ENCODE measurements around the gene SPECC1. TPM values are rescaled to one million over a fixed set of nuclear protein-coding genes. Genes with fewer than 3 reads are reported as not detected.

Gene SPECC1
- total RNA-seq, 4 donors from 2014 or later, result 9.8 to 24.2 (median 11.7) TPM

DNA sequence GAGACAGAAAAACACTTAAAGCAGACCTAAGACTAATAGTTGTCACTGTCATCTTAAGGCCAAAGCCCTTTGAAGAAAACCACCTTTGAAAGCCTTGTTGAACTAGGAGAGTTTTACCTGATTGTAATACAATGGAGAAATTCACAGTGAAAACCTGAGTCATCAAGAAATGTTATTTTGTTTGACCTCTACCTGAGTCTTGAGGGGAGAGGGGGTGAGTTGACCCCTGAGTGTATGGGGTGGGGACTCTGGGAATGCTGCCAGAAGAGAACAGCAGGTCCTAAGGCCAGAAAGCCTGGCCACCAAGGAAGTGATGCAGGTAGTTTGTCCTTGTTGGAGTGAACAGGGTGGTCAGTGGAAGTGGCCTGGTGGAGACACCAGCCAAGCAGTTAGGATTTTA lies 204.3 kb downstream of the SPECC1 start:
- TF ChIP-seq, protein P1, sequence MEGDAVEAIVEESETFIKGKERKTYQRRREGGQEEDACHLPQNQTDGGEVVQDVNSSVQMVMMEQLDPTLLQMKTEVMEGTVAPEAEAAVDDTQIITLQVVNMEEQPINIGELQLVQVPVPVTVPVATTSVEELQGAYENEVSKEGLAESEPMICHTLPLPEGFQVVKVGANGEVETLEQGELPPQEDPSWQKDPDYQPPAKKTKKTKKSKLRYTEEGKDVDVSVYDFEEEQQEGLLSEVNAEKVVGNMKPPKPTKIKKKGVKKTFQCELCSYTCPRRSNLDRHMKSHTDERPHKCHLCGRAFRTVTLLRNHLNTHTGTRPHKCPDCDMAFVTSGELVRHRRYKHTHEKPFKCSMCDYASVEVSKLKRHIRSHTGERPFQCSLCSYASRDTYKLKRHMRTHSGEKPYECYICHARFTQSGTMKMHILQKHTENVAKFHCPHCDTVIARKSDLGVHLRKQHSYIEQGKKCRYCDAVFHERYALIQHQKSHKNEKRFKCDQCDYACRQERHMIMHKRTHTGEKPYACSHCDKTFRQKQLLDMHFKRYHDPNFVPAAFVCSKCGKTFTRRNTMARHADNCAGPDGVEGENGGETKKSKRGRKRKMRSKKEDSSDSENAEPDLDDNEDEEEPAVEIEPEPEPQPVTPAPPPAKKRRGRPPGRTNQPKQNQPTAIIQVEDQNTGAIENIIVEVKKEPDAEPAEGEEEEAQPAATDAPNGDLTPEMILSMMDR (IDR thresholded peaks at IDR 0.05), result no peak
- no peak for TF ChIP-seq POLR2A (IDR thresholded peaks at IDR 0.05)
- H3K4me3 ChIP-seq (ENCODE audit: low read depth, poor library complexity, severe bottlenecking), result no peak overlapping the region
- no peak for DNase-seq (ENCODE audit: low spot score in 2 of 2)
- intact Hi-C loops (cut with DNase I; ENCODE audit: low total_unique reads), result loop anchor here (10.0 kb wide), 1 partner anchor 79 kb away; no protein-coding TSS in a partner anchor

DNA sequence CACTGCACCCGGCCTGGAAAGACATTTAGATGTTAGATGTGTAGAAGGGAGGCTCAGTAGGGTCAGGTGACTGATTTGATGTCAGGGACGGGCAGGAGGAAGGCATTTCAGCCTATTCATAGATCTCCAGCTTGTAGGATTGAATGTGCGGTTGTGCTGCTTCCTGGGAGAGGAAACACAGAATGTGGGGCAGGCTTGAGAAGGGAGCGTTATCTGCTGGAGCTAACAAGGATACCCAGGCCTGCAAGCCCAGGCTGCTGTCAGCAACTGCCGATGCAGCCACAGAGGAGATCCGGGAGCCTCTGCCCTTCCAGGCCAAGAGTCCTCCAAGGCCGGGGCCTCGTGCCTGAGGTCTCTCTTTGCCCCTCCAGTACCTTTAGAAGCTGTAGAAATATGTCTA lies 205.6 kb downstream of the SPECC1 start:
- H3K4me3 ChIP-seq (ENCODE audit: low read depth, poor library complexity, severe bottlenecking), result no peak overlapping the region
- TF ChIP-seq POLR2A (IDR thresholded peaks at IDR 0.05), result no peak
- TF ChIP-seq, protein P1 (IDR thresholded peaks at IDR 0.05), result no peak
- DNase-seq (ENCODE audit: low spot score in 2 of 2), result no peak
- 81 to 82% methylated on average over 8 of the region's 8 CpGs for WGBS, 2 donors
- intact Hi-C loops (cut with DNase I; ENCODE audit: low total_unique reads), result loop anchor here (10.0 kb wide), 1 partner anchor 80 kb away; no protein-coding TSS in a partner anchor

DNA sequence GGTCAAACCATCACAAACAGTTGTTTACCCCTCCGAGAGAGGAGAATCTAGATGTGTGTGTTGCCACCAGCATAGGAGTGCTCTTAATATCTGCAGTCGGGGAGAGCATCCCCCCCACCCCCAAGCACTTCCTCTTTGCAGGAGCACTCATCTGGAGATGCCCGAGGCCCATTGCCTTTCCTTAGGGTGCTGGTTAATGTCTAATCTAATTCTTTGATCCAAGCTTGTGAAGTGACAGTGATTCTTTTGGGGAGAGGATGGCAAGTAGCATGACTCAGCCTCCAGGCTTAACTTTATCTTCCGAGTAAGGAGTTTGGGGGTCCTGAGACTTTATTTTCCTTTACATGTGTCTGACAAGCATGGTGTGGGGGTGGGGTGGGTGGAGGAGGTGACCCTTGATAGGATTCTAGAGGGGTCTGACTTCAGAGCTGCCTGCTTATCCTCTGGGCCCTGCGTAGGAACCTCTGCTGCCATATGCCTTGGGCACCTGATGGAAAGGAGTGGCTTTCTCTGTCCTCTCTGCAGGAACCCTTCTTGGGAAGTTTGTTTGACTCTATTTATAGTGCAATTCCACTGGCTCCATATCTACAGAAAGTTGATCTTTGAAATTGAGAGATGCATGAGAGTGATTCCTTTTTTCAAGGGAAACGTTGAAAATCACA lies 207.1 kb downstream of the SPECC1 start:
- WGBS, 2 donors, result 78% methylated on average over 6 of the region's 6 CpGs
- no peak for DNase-seq (ENCODE audit: low spot score in 2 of 2)
- H3K4me3 ChIP-seq (ENCODE audit: low read depth, poor library complexity, severe bottlenecking), result no peak overlapping the region
- TF ChIP-seq, protein P1 (IDR thresholded peaks at IDR 0.05), result no peak
- TF ChIP-seq POLR2A (IDR thresholded peaks at IDR 0.05), result no peak
- intact Hi-C loops (cut with DNase I; ENCODE audit: low total_unique reads), result loop anchor here (10.0 kb wide), 1 partner anchor 81 kb away; no protein-coding TSS in a partner anchor

DNA sequence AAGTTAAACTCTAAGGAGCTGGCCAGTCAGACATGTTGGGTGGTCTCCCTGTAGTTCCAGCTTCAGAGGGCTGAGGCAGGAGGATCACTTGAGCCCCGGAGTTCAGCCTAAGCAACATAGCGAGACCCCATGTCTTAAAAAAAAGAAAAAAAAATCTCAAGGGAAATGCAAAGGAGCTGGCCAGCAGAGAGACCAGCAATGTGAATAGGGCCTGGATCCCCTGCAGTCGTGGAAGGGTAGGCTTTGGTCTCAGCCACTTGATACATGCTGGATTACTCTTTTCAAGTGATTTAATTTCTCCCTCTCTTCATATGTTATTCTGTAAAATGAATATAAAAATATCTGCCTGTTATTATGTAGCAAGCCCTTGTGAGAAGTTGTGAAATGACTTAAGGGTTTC lies 207.7 kb downstream of the SPECC1 start:
- no peak overlapping the region for H3K4me3 ChIP-seq (ENCODE audit: low read depth, poor library complexity, severe bottlenecking)
- intact Hi-C loops (cut with DNase I; ENCODE audit: low total_unique reads), result loop anchor here (10.0 kb wide), 1 partner anchor 82 kb away; no protein-coding TSS in a partner anchor
- WGBS, 2 donors, result 77 to 80% methylated on average over 3 of the region's 3 CpGs
- DNase-seq (ENCODE audit: low spot score in 2 of 2), result no peak
- no peak for TF ChIP-seq POLR2A (IDR thresholded peaks at IDR 0.05)
- TF ChIP-seq, protein P1 (IDR thresholded peaks at IDR 0.05), result no peak

DNA sequence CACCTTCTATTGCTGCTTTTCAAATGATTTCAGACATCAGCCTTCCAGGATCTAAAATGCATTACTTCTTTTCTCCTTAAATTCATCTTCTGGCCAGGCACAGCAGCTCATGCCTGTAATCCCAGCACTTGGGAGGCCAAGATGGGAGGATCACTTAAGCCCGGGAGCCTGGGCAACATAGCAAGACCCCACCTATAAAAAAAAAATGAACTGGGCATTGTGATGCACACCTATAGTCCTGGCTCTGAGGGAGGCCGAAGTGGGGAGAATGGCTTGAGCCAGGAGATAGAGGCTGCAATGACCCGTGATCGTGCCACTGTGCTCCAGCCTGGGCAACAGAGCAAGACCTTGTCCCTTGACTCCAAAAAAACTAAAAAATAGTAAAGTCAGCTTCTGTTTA lies 208.5 kb downstream of the SPECC1 start:
- 90 to 98% methylated on average over 4 of the region's 4 CpGs for WGBS, 2 donors
- DNase-seq (ENCODE audit: low spot score in 2 of 2), result no peak
- TF ChIP-seq, protein P1 (IDR thresholded peaks at IDR 0.05), result no peak
- TF ChIP-seq POLR2A (IDR thresholded peaks at IDR 0.05), result no peak
- H3K4me3 ChIP-seq (ENCODE audit: low read depth, poor library complexity, severe bottlenecking), result no peak overlapping the region
- intact Hi-C loops (cut with DNase I; ENCODE audit: low total_unique reads), result loop anchor here (10.0 kb wide), 1 partner anchor 83 kb away; no protein-coding TSS in a partner anchor

All from lower leg skin (tissue), 4 donors.